A673 (cell line): ENCODE measurements around the gene NELL1.

Source experiments
- EZH2 ChIP-seq: fragments of 200-600 bp; sonication (generic); IDR thresholded peaks from 2 replicates; pipeline ENCODE4 v1.6.1; 2017; ENCODE audit warnings: borderline replicate concordance, low read depth, mild to moderate bottlenecking, mixed read lengths, antibody characterized with exemption, low read length; ENCODE audit not compliant: poor library complexity, severe bottlenecking
- TF ChIP-seq, protein P1 (sequence below): fragments of 300-800, 200-600 bp; sonication (generic); conservative IDR thresholded peaks from 2 replicates; pipeline ENCODE4 v1.5.1; 2017; ENCODE audit warnings: low read depth, mild to moderate bottlenecking, antibody characterized with exemption, low read length, moderate library complexity, mixed read lengths

DNA sequence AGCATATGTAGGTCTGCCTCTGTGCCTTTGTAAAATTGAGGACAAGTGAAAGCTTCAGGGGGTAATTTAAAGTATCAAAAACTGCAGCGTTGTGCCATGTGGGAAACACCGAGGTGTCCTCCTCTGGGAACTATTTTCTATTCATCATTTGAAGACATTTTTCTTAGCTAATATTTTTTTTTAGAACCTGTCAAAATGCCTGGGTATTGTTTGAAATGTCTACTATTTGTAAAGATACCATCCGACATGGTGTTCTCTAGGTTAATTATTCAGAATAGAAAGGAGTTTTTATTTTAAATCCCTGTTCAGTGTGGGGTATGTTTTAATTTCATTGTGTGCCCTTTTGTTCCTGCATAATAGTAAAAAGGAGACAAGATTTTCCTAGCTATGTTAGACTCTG lies 490.8 kb downstream of the NELL1 start:
- TF ChIP-seq, protein P1, sequence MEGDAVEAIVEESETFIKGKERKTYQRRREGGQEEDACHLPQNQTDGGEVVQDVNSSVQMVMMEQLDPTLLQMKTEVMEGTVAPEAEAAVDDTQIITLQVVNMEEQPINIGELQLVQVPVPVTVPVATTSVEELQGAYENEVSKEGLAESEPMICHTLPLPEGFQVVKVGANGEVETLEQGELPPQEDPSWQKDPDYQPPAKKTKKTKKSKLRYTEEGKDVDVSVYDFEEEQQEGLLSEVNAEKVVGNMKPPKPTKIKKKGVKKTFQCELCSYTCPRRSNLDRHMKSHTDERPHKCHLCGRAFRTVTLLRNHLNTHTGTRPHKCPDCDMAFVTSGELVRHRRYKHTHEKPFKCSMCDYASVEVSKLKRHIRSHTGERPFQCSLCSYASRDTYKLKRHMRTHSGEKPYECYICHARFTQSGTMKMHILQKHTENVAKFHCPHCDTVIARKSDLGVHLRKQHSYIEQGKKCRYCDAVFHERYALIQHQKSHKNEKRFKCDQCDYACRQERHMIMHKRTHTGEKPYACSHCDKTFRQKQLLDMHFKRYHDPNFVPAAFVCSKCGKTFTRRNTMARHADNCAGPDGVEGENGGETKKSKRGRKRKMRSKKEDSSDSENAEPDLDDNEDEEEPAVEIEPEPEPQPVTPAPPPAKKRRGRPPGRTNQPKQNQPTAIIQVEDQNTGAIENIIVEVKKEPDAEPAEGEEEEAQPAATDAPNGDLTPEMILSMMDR, result no peak
- TF ChIP-seq EZH2, result no peak
